ENCODE data around the gene TENM4. TPM values are rescaled to one million over a fixed set of nuclear protein-coding genes. Genes with fewer than 3 reads are reported as not detected.

TENM4 gene
- total RNA-seq, 1 donor from 2014 or later, result 5.1 TPM

GRCh38 chr11:79205786-79206185, 235.0 kb downstream of the TENM4 start:
- no peaks in the 10 kb centered on the region for H3F3A ChIP-seq (ENCODE audit: low read depth)
- DNase-seq (ENCODE audit: low spot score), result no peak
- no peaks in the 10 kb centered on the region for H3K4me1 Mint-ChIP-seq
- H3K9me3 Mint-ChIP-seq, result no peaks in the 10 kb centered on the region
- H3K9me3 ChIP-seq (ENCODE audit: low read depth), result no peaks in the 10 kb centered on the region
- H3K36me3 Mint-ChIP-seq, result peaks cover 4% of the 10 kb centered on the region
- no peak overlapping the region for H3K27ac ChIP-seq
- H3K4me1 ChIP-seq, result no peaks in the 10 kb centered on the region
- H3K27ac Mint-ChIP-seq, result no peak overlapping the region
- H3K27me3 Mint-ChIP-seq (ENCODE audit: insufficient read depth, low read depth), result peaks cover 4% of the 10 kb centered on the region
- no peaks in the 10 kb centered on the region for H3K27me3 ChIP-seq
- no peaks in the 10 kb centered on the region for H3K36me3 ChIP-seq
- H3K4me3 ChIP-seq, result no peak overlapping the region
- H4K20me1 ChIP-seq (ENCODE audit: low read depth), result no peaks in the 10 kb centered on the region
- H3K4me3 Mint-ChIP-seq, result no peak overlapping the region
- no peak overlapping the region for H2AFZ ChIP-seq (replicated peaks)
- H3K4me2 ChIP-seq, result no peak overlapping the region
- no peak overlapping the region for H3K9ac ChIP-seq
- TF ChIP-seq CTCF (IDR thresholded peaks at IDR 0.05), result no peak
- no peaks in the 10 kb centered on the region for H3K79me2 ChIP-seq (ENCODE audit: low read depth)

- Histone ChIP-seq H3F3A (ENCODE audit: low read depth) (no peaks in the 10 kb centered on the region), H3K36me3 (no peaks in the 10 kb centered on the region), H3K4me1 (no peaks in the 10 kb centered on the region), H3K9ac (no peak overlapping the region), H3K4me2 (no peak overlapping the region), H3K4me3 (no peak overlapping the region), H4K20me1 (ENCODE audit: low read depth) (no peaks in the 10 kb centered on the region), H3K27me3 (no peaks in the 10 kb centered on the region), H2AFZ (replicated peaks) (no peak overlapping the region), H3K79me2 (ENCODE audit: low read depth) (no peaks in the 10 kb centered on the region), H3K27ac (no peak overlapping the region), H3K9me3 (ENCODE audit: low read depth) (no peaks in the 10 kb centered on the region)
- H3K4me1 Mint-ChIP-seq, result peaks cover 3% of the 10 kb centered on the region
- no peak overlapping the region for H3K4me3 Mint-ChIP-seq
- peaks cover 4% of the 10 kb centered on the region for H3K36me3 Mint-ChIP-seq
- TF ChIP-seq CTCF (IDR thresholded peaks at IDR 0.05), result no peak
- H3K27me3 Mint-ChIP-seq (ENCODE audit: insufficient read depth, low read depth), result peaks cover 4% of the 10 kb centered on the region
- no peak for DNase-seq (ENCODE audit: low spot score)
- no peak overlapping the region for H3K27ac Mint-ChIP-seq
- no peaks in the 10 kb centered on the region for H3K9me3 Mint-ChIP-seq
These were observed 239.0 kb downstream of the TENM4 start for GRCh38 chr11:79201677-79202347.

- H3K27me3 Mint-ChIP-seq (ENCODE audit: insufficient read depth, low read depth), result peaks cover 2% of the 10 kb centered on the region
- no peak overlapping the region for H3K27ac Mint-ChIP-seq
These were observed 240.3 kb downstream of the TENM4 start for GRCh38 chr11:79200398-79201070.

GRCh38 chr11:79199729-79200354, 241.0 kb downstream of the TENM4 start:
- no peak overlapping the region for H3K4me3 Mint-ChIP-seq
- Histone ChIP-seq H3K9ac (no peak overlapping the region), H3K4me3 (no peak overlapping the region), H3K4me2 (no peak overlapping the region), H3K27ac (no peak overlapping the region), H3K79me2 (ENCODE audit: low read depth) (no peaks in the 10 kb centered on the region), H3K4me1 (no peaks in the 10 kb centered on the region), H3K9me3 (ENCODE audit: low read depth) (no peaks in the 10 kb centered on the region), H2AFZ (replicated peaks) (no peak overlapping the region), H3K27me3 (no peaks in the 10 kb centered on the region), H4K20me1 (ENCODE audit: low read depth) (no peaks in the 10 kb centered on the region), H3F3A (ENCODE audit: low read depth) (no peaks in the 10 kb centered on the region), H3K36me3 (no peaks in the 10 kb centered on the region)
- TF ChIP-seq EZH2phosphoT487 (IDR thresholded peaks at IDR 0.05) (no peak), EZH2 (IDR thresholded peaks at IDR 0.05) (no peak)
- DNase-seq (ENCODE audit: low spot score), result no peak
- H3K27ac Mint-ChIP-seq, result no peak overlapping the region
- H3K4me1 Mint-ChIP-seq, result peaks cover 3% of the 10 kb centered on the region
- peaks cover 2% of the 10 kb centered on the region for H3K27me3 Mint-ChIP-seq (ENCODE audit: insufficient read depth, low read depth)
- H3K36me3 Mint-ChIP-seq, result no peaks in the 10 kb centered on the region
- peaks cover 4% of the 10 kb centered on the region for H3K9me3 Mint-ChIP-seq

More at GRCh38 chr11:79200398-79201070, 240.3 kb downstream of the TENM4 start:
- Histone ChIP-seq H2AFZ (replicated peaks) (no peak overlapping the region), H3K36me3 (no peaks in the 10 kb centered on the region), H3F3A (ENCODE audit: low read depth) (no peaks in the 10 kb centered on the region), H4K20me1 (ENCODE audit: low read depth) (no peaks in the 10 kb centered on the region), H3K9me3 (ENCODE audit: low read depth) (no peaks in the 10 kb centered on the region), H3K4me1 (no peaks in the 10 kb centered on the region), H3K4me2 (no peak overlapping the region), H3K27ac (no peak overlapping the region), H3K79me2 (ENCODE audit: low read depth) (no peaks in the 10 kb centered on the region), H3K4me3 (no peak overlapping the region), H3K9ac (no peak overlapping the region), H3K27me3 (no peaks in the 10 kb centered on the region)
- Mint-ChIP-seq H3K4me1 (peaks cover 3% of the 10 kb centered on the region), H3K9me3 (peaks cover 3% of the 10 kb centered on the region), H3K4me3 (no peak overlapping the region), H3K36me3 (peaks cover 4% of the 10 kb centered on the region)
- no peak for DNase-seq (ENCODE audit: low spot score)
- TF ChIP-seq EZH2phosphoT487 (IDR thresholded peaks at IDR 0.05), result no peak

All from neural progenitor cell (in vitro differentiated cells).